ENCODE results near the gene ITGAD.
"Not testable (repeated sequence)": the region's sequence is repeated elsewhere in the genome, so short reads cannot be mapped to it uniquely, and the experiment has no call there.

The ITGAD gene

DNA sequence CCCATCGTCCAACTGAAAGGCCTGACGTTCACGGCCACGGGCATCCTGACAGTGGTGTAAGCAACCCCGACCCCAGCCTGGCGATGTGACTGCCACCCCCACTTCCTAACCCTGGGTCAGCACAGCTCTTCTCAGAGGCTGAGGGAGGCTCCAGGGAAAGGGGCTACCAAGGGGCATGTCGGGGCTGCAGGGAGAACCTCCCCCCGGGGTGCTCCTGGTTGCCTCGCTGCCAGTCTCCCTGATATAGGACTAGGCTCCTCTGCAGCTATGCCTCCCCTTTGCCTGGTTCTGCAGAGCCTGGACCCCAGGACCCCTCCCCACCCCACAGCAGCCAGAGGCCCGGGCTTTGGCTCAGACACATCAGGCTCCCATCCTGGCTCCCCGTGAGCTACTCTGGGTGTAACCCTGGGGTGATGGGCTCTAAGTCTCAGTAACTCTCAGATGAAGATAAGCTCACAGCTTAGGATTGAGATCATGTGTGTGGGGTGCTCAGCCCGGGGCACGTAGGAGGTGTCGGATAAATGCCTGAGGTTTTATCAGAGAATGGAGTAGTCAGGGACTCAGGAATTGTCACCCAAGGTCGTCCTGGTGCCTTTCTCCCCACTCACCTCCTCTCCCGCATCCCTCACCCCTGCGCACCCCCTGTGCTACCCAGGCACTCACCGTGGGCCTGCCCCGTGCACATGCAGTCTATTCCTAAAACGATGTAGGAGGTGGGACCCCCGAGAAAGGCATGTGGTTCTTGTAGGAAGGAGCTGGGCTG, 10.6 kb downstream of the ITGAD start:
- DNase-seq (ENCODE audit: low read depth, low spot score) = no peak

- DNase-seq (ENCODE audit: low read depth, low spot score) = no peak
These were observed 11.4 kb downstream of the ITGAD start for GRCh38 chr16:31404353-31405064.

DNA sequence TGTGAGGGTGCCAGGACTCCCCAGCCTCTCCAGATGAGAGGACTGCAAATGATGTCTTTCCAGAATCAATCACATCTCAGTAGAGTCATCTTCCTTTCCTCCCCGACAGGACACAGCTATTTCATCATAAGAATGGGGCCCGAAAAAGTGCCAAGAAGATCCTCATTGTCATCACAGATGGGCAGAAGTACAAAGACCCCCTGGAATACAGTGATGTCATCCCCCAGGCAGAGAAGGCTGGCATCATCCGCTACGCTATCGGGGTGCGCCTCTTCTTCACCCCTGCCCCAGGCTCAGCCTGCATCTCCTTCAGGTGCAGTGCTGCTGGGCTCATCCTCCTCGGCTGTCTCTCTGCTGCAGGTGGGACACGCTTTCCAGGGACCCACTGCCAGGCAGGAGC, 14.3 kb downstream of the ITGAD start:
- DNase-seq (ENCODE audit: low read depth, low spot score) = no peak

DNA sequence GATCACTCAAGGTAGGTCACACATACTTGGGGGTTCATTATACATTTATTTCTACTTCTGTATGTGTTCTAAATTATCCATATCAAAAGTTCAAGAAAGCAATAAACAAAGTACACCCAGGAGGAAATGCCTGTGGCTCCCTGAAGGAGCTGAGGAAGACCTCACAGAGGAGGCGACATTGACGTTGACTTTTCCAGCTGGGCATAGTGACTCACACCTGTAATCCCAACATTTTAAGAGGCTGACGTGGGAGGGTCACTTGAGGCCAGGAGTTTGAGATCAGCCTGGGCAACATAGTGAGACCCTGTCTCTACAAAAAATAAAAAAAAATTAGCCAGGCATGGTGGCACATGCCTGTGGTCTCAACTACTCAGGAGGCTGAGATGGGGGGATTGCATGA, 16.3 kb downstream of the ITGAD start:
- DNase-seq (ENCODE audit: low read depth, low spot score) = no peak

GRCh38 chr16:31410082-31410481, 16.9 kb downstream of the ITGAD start:
- no peak for DNase-seq (ENCODE audit: low read depth, low spot score)

DNA sequence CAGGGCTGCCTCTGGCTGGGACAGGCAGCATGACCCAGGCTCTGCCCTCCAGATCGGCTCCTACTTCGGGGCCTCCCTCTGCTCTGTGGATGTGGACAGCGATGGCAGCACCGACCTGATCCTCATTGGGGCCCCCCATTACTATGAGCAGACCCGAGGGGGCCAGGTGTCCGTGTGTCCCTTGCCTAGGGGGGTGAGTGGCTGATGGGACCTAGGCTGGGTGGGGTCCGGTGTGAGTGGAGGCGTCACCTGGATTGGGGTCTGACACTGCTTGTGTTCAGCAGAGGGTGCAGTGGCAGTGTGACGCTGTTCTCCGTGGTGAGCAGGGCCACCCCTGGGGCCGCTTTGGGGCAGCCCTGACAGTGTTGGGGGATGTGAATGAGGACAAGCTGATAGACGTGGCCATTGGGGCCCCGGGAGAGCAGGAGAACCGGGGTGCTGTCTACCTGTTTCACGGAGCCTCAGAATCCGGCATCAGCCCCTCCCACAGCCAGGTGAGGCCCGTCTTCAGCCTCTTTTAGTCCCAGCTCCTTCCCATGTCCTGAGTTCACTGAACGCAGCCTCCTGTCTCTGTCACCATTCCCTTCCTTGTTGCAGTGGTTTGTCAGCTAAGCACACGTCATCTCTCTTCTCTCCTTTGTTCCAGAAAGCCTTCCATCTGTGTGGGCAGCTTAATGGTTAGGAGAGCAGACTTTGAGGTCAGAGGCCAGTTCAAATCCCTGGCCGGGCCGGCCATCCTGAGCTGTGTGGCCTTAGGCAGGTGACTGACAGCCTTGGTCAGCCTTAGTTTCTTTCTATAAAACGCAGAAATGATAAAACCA, 18.1 kb downstream of the ITGAD start:
- no peak for DNase-seq (ENCODE audit: low read depth, low spot score)

DNA sequence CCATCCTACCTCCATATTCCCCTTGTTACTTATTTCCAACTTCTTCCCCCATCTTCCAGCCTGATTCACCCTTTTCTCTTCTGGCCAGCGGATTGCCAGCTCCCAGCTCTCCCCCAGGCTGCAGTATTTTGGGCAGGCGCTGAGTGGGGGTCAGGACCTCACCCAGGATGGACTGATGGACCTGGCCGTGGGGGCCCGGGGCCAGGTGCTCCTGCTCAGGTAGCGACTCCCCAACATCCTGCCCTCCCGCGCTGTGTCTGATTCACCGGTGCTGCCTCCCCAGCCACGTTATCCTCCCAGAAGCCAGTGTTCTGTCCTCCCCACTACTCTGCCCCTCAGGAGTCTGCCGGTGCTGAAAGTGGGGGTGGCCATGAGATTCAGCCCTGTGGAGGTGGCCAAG, 19.6 kb downstream of the ITGAD start:
- no peak for DNase-seq (ENCODE audit: low read depth, low spot score)

DNA sequence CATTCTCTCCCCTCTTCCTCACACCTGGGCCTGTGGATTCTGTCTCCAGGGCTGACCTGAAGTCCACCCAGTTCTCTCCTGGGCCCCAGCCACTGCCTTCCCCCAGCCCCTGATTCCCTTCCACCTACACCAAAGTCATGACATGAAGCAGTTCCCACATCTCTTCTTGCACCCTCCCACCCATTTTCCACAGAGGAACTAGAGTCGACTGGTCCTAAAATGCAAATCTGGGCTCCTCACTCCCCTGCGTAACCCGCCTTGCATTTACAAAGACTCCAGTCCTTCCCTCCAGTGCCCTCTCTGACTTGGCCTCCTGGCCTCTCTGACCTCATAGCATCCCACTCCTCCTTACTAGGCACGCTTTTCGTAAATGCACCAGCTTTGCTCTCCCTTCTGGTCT, 20.2 kb downstream of the ITGAD start:
- no peak for DNase-seq (ENCODE audit: low read depth, low spot score)

DNA sequence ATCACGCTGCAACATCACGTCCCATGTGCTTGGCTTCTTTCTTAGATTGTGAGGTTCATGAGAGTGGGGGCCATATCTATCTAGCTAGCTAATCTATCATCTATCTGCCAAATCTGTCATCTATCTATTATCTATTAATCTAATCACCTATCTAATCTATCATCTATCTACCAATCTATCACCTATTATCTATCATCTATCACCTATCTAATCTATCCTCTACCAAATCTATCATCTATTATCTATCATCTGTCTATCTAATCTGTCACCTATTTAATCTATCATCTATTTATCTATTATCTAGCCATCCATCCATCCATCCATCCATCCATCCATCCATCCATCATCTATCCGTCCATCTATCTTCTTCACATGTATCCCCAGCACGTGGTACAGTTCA, 20.8 kb downstream of the ITGAD start:
- no peak for DNase-seq (ENCODE audit: low read depth, low spot score)

DNA sequence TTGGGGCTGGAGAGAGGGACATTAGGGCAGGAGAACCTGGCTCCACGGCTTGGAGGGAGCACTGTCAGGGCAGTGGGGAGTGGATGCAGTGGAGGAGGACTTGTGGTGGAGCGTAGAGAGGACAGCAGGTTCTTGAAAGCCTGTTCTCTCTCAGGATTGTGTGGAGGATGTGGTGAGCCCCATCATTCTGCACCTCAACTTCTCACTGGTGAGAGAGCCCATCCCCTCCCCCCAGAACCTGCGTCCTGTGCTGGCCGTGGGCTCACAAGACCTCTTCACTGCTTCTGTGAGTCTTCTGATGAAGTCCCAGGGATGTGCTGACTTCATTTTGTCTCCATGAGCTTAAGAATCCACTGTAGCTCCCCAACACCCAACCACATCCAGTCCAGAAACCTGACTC, 21.6 kb downstream of the ITGAD start:
- no peak for DNase-seq (ENCODE audit: low read depth, low spot score)

GRCh38 chr16:31416371-31416770, 23.2 kb downstream of the ITGAD start:
- DNase-seq (ENCODE audit: low read depth, low spot score) = no peak

GRCh38 chr16:31417036-31417435, 23.9 kb downstream of the ITGAD start:
- not testable (repeated sequence) for DNase-seq (ENCODE audit: low read depth, low spot score)

DNA sequence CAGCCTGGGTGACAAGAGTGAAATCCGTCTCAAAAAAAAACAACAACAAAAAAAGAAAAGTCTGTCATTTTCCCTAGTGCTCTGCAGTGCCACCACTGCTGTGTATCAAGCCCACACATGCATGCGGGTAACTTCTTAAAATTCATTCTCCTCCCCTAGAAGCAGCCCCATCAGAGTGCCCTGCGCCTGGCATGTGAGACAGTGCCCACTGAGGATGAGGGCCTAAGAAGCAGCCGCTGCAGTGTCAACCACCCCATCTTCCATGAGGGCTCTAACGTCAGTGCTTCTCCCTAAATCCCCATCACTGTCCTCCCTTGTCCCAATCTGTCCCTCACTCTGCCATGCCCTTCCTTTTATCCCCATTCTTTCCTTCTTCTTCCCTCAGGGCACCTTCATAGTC, 24.8 kb downstream of the ITGAD start:
- DNase-seq (ENCODE audit: low read depth, low spot score) = no peak

- DNase-seq (ENCODE audit: low read depth, low spot score) = no peak
These were observed 26.9 kb downstream of the ITGAD start for GRCh38 chr16:31420037-31420436.

- DNase-seq (ENCODE audit: low read depth, low spot score) = no peak
These were observed 28.5 kb downstream of the ITGAD start for GRCh38 chr16:31421587-31421986.

DNA sequence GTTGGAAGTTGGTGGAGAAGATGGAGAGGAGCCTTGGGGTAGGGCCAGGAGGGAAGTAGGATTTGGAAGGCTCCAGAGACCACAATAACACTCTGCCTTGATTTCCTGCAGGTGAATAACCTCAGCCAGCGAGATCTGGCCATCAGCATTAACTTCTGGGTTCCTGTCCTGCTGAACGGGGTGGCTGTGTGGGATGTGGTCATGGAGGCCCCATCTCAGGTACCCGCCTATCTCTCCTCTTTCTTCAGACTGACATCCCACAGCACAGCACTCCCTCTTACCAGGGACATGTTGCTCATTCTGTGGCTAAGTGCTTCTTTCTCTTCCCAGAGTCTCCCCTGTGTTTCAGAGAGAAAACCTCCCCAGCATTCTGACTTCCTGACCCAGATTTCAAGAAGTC, 30.1 kb downstream of the ITGAD start:
- DNase-seq (ENCODE audit: low read depth, low spot score) = no peak

DNA sequence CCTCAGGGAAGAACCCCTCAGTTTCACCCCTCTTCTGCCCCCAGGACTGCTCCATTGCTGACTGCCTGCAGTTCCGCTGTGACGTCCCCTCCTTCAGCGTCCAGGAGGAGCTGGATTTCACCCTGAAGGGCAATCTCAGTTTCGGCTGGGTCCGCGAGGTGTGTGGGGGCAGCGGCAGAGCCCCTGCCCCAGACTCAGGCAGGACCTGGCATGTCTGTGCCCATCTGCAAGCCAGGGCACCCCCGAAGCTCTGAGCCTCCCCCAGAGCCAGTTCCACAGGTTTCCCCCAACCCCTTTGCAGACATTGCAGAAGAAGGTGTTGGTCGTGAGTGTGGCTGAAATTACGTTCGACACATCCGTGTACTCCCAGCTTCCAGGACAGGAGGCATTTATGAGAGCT, 30.7 kb downstream of the ITGAD start:
- no peak for DNase-seq (ENCODE audit: low read depth, low spot score)

DNA sequence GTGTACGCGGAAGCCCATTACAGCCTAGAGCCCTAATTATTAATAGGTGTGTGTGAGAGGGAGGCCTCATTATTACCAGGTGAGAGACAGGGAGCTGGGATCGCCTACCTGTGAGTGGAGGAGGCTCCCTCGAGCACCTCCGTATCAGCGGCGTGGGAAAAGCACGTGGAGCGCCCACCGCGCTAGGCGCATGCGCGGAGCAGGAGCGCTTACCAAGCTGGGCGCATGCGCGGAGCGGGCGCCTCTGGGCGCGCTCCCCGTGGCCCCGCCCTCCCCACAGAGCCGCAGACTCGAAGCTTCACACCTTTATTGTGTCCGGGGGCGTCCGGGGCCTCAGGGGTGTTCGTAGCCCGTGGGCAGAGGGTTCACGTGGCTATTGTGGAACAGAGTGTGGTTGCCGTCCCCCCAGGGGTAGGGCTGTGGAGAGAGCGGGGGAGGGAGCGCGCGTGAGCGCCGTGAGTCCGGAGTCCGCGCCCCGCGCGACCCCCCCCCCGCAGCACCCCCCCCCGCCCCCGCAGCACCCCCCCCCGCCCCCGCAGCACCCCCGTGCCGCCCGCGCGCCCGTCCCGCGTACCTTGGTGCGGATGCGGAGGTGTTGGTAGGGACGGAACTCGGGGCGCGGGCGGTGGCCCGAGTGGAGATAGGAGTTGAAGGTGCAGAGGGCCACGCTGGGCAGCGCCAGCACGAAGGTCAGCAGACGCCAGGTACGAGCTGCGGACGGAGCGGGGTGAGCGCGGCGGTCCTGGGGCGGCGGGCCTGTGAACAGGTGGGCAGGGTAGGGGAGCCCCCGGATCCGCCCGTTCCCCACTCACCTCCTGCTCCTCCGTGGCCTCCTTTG, 34.5 kb downstream of the ITGAD start:
- DNase-seq (ENCODE audit: low read depth, low spot score) = no peak

GRCh38 chr16:31428279-31428597, 35.1 kb downstream of the ITGAD start, which contains the start of gene COX6A2:
Gene COX6A2, minus strand, starts transcription at chr16:31428360. Its CDS starts 35 bp downstream, at chr16:31428325.
- no peak for DNase-seq (ENCODE audit: low read depth, low spot score)

DNA sequence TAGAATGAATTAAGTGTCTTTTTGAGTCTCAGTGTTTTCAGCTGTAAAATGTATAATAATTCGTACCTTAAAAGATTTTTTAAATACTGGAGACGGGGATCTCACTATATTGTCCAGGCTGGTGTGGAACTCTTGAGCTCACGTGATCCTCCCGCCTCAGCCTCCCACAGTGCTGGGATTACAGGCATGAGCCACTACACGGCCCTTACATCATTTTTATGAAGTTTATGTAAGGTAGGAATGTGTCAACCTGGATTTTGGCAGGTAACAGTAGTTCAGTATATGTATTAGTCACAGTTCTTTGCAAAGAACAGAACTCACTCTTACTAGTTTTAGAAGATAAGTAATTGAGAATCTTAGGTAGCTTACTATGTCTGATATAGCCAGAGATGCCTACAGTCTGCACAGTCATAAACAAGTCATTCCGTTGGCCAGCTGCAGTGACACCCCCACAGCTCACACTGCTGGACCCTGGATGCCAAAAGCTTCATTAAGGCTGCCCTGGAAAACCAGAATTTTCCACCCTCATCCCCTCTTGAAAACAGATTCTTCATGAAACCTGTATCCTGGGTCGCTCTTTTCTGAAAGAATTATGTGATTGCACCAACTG, 35.6 kb downstream of the ITGAD start:
- no peak for DNase-seq (ENCODE audit: low read depth, low spot score)

DNA sequence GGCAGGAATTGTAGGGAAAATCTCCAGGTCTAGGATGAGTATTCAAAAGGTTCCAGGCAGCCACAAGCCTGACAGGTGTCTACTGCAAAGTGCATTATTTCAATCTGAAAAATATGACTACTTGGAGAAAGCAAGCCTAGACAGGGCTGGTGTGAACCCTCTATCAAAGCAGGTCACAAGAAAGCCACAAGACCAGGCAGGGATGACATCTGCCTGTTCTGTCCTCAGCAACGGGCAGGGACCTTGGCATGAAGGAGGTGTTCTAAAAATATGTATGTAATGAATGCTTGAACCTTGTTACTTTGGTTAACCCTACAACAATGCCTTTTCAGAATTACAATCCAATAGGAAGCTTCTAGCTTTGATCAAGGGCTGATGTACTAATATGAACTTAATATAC, 36.2 kb downstream of the ITGAD start:
- no peak for DNase-seq (ENCODE audit: low read depth, low spot score)
